Measurements from ENCODE around the gene NYNRIN.
"Not testable (repeated sequence)": the region's sequence is repeated elsewhere in the genome, so short reads cannot be mapped to it uniquely, and the experiment has no call there.

The NYNRIN gene

DNA sequence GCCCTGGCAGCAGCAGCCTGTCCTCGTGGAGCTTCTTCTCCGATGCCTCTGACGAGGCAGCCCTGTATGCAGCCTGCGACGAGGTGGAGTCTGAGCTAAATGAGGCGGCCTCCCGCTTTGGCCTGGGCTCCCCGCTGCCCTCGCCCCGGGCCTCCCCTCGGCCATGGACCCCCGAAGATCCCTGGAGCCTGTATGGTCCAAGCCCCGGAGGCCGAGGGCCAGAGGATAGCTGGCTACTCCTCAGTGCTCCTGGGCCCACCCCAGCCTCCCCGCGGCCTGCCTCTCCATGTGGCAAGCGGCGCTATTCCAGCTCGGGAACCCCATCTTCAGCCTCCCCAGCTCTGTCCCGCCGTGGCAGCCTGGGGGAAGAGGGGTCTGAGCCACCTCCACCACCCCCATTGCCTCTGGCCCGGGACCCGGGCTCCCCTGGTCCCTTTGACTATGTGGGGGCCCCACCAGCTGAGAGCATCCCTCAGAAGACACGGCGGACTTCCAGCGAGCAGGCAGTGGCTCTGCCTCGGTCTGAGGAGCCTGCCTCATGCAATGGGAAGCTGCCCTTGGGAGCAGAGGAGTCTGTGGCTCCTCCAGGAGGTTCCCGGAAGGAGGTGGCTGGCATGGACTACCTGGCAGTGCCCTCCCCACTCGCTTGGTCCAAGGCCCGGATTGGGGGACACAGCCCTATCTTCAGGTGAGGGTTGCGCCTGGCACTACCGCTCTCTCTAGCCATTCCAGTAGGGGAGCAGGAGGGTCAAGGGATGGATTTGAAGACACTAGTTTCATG lies 28.7 kb upstream of the NYNRIN start:
- DNase-seq (ENCODE audit: low read depth) = no peak

DNA sequence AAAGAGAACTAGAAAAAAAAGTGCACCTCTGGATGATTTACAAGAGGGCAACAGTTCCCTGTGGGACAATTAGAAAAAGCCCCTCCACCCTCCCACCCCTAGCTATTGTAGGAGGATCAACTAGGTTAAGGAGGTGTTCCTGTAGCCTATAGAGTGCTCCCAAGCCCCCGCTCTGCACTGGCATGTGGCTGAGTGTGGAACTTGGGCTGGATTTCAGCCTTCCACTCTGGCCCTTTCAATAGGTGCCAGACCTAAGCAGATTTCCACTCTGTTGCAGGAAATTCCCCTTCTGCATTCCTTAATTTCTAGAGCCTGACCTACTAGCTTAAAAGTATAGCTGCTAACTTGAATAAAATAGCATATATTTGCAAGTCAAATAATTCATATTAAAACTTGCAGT lies 28.1 kb upstream of the NYNRIN start:
- no peak for DNase-seq (ENCODE audit: low read depth)

GRCh38 chr14:24371605-24372004 lies 27.2 kb upstream of the NYNRIN start:
- DNase-seq (ENCODE audit: low read depth) = not testable (repeated sequence)

GRCh38 chr14:24372701-24373416 lies 25.9 kb upstream of the NYNRIN start:
- no peak for DNase-seq (ENCODE audit: low read depth)

DNA sequence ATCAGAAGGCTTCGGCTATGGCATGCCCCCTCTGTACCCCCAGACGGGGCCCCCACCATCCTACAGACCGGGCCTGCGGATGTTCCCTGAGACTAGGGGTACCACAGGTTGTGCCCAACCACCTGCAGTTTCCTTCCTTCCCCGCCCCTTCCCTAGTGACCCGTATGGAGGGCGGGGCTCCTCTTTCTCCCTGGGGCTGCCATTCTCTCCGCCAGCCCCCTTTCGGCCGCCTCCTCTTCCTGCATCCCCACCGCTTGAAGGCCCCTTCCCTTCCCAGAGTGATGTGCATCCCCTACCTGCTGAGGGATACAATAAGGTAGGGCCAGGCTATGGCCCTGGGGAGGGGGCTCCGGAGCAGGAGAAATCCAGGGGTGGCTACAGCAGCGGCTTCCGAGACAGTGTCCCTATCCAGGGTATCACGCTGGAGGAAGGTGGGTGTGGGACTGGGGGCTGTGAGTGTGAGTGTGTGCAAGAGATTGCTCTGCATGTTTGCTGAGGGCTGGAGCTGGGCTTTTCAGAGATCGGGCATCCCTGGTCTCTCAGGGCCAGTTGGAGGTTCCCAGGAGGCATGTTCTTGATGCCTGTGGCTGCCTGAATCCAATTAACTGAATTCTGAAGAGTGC lies 22.2 kb upstream of the NYNRIN start:
- no peak for DNase-seq (ENCODE audit: low read depth)

DNA sequence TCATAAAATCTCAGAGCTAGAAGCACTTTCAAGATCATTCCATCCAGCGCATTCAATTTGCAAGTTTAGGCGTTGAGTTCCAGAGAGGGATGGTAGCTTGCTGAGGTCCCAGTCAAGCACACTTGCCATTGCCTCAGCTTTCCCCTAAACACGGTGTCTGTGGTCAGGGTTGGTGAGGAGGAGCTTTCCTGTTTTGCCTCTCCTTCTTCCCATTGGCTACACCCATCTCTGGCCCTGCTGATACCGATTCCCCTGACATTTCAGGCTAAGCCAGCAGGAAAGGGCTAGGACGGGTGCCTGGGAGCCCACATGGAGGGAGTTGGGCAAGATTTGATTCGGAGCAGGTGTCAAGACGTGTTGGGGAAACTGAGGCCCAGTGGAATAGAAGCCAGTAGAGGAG lies 21.7 kb upstream of the NYNRIN start:
- no peak for DNase-seq (ENCODE audit: low read depth)

- DNase-seq (ENCODE audit: low read depth) = no peak
These were observed 21.1 kb upstream of the NYNRIN start for GRCh38 chr14:24377657-24378056.

- no peak for DNase-seq (ENCODE audit: low read depth)
These were observed 20.5 kb upstream of the NYNRIN start for GRCh38 chr14:24378327-24378726.

DNA sequence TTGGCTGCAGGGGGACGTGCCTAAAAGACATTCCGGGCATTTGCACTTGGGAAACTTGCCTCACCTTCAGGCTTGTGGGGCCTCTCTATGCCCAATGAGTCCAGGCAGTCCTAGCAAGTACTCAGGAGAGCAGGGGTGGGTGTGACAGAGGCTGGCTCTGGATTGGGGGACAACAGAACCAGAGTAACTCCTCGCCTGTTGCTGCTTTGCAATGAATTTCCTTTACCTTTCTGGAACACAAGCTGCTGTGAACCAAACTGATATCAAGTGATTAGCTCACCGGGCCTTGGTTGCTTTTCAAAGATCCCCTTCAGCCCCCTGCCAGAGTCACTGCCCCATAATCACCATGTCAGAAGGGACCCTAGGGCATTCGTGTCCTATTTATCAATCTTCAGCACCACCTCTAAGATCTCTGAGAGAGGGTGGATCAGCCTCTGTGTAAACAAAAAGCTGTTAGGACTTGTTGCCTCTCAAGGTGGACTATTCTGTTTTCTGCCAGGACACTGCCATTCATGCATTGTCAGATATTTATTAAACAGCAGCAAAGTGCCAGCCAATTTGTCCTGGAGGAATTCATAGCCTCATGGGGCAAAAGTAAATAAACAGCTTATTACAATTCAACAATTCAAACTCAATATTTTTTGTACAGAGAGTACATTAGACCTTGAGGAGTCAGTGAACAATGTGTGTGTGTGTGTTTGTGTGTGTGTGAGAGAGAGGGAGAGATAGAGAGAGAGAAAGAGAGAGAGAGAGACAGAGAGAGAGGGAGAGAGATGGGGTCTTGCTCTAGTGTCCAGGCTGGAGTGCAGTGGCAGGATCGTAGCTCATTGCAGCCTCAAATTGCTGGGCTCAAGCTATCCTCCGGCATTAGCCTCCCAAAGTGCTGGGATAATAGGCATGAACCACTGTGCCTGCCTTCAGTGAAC lies 19.6 kb upstream of the NYNRIN start:
- DNase-seq (ENCODE audit: low read depth) = no peak

GRCh38 chr14:24379907-24380730 lies 18.7 kb upstream of the NYNRIN start:
- no peak for DNase-seq (ENCODE audit: low read depth)

- DNase-seq (ENCODE audit: low read depth) = no peak
These were observed 17.3 kb upstream of the NYNRIN start for GRCh38 chr14:24381363-24382063.

GRCh38 chr14:24382064-24382371 lies 16.8 kb upstream of the NYNRIN start:
- DNase-seq (ENCODE audit: low read depth) = no peak

GRCh38 chr14:24384169-24384568 lies 14.6 kb upstream of the NYNRIN start:
- no peak for DNase-seq (ENCODE audit: low read depth)

DNA sequence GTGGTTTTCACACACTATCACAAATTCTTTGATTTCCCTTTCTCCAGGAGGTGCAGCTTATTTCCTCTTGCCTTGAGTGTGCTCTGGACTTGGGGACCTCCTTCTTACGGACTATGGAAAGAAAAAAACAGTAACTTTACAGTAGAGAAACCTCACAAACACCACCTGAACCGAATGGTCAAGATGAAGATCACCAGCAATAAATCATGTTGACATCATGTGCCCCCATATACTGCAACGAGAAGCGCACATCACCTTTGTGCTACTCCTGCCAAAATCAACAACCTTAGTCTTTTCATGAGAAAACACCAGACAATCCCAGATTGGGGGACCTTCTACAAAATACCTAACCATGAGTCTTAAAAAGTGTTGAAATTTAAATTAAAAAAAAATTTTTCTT lies 13.3 kb upstream of the NYNRIN start:
- no peak for DNase-seq (ENCODE audit: low read depth)

- no peak for DNase-seq (ENCODE audit: low read depth)
These were observed 11.8 kb upstream of the NYNRIN start for GRCh38 chr14:24387009-24387345.

DNA sequence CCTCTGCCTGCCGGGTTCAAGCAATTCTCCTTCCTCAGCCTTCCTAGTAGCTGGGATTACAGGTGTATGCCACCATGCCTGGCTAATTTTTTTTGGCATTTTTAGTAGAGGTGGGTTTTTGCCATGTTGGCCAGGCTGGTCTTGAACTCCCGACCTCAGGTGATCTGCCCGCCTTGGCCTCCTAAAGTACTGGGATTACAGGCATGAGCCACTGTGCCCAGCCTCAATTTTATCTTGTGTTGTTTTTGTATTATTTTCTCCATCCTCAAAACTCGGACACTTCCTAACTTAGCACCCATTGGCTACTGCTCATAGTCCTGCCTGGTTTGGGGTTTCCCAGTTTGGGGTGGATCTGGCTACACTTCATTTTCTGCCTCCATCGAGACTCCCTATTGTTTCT lies 11.2 kb upstream of the NYNRIN start:
- DNase-seq (ENCODE audit: low read depth) = not testable (repeated sequence)

GRCh38 chr14:24388474-24389179 lies 10.2 kb upstream of the NYNRIN start:
- DNase-seq (ENCODE audit: low read depth) = no peak

DNA sequence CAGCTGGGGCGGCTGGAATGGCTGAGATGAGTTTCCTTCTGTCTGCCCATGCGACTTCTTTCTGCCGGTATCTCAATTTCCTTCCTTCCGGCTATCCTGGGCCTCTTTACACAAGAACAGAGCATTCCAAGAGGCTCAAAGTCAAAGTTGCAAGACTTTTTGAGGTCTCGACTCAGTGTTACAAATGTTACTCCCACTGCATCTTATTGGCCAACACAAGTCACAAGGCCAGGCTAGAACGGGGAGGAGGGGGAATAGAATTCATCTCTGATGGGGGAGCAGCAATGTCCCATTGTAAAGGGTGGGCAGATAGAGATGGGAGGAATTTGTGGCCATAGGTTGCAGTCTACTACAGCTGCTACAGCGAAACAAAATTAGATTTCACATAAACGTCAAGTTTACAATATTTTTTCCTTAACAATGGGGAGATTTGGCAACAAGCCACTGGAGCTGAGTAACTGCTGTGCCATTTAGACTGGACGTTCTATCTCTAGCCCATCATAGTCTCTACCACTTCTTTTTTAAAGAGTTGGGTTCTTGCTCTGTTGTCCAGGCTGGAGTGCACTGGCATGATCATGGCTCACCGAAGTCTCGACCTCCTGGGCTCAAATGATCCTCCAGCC lies 9.5 kb upstream of the NYNRIN start:
- DNase-seq (ENCODE audit: low read depth) = no peak

- DNase-seq (ENCODE audit: low read depth) = no peak
These were observed 7.9 kb upstream of the NYNRIN start for GRCh38 chr14:24390701-24391468.

Measured in activated T-cell treated with anti-CD3 and anti-CD28 coated beads for 48 hours (primary cell).